Ascending aorta (tissue), 2 donors: Measurements from ENCODE around the gene PARD6G. TPM values are rescaled to one million over a fixed set of nuclear protein-coding genes. Genes with fewer than 3 reads are reported as not detected.

ENCODE experiments used
- DNase-seq, 2 donors: peaks; one replicate each; pipeline ENCODE4 v3.0.0-alpha.2; 2019; ENCODE audit warnings: low spot score in 2 of 2
- H3K27ac ChIP-seq, 2 donors: fragments of 200-600 bp; sonication (generic); one replicate each; pipeline ENCODE4 v1.5.1; 2016 to 2017; ENCODE audit warnings: mild to moderate bottlenecking in 1 of 2
- H3K27me3 ChIP-seq: fragments of 200-600 bp; sonication (generic); one replicate; pipeline ENCODE4 v1.5.1; 2017
- H3K36me3 ChIP-seq, 2 donors: fragments of 200-600 bp; sonication (generic); one replicate each; pipeline ENCODE4 v1.5.1; 2016
- H3K4me1 ChIP-seq, 2 donors: fragments of 200-600 bp; sonication (generic); one replicate each; pipeline ENCODE4 v1.5.1; 2016 to 2017; ENCODE audit warnings: mild to moderate bottlenecking in 1 of 2
- H3K4me3 ChIP-seq, 2 donors: fragments of 200-600 bp; sonication (generic); one replicate each; pipeline ENCODE4 v1.5.1; 2016 to 2017; ENCODE audit warnings: mild to moderate bottlenecking in 1 of 2
- H3K9me3 ChIP-seq, 2 donors: fragments of 200-600 bp; sonication (generic); one replicate each; pipeline ENCODE4 v1.5.1; 2016
- CTCF ChIP-seq, 3 experiments: fragments of 200-600 bp in 2 of 3; fragments of 450-650 bp in 1 of 3; sonication (generic) in 2 of 3; IDR thresholded peaks; one replicate each; pipeline ENCODE4 v1.5.1; 2016 to 2019; ENCODE audit warnings: antibody characterized with exemption in 3 of 3, mild to moderate bottlenecking in 1 of 3, moderate library complexity in 1 of 3
- intact Hi-C: fragments of 100-400 bp; cut with DNase I; formaldehyde crosslinking; loops from one replicate; pipeline ENCODE4 v1.15.1; 2023
- total RNA-seq: library from RNA; depleted of rRNA; stranded (reverse); fragments of >200 nt; gene quantifications from one replicate; pipeline ENCODE4 v1.1.0, GENCODE V29; 2016

Gene PARD6G
- total RNA-seq, 1 donor from 2014 or later: 7.9 TPM

- Histone ChIP-seq H3K4me1 (no peaks in the 10 kb centered on the region), H3K4me3 (no peak overlapping the region), H3K27ac (no peak overlapping the region), H3K36me3 (no peaks in the 10 kb centered on the region), H3K27me3 (no peaks in the 10 kb centered on the region), H3K9me3 (no peaks in the 10 kb centered on the region)
- TF ChIP-seq CTCF (IDR thresholded peaks at IDR 0.05): no peak
- intact Hi-C loops: no loop called here
- DNase-seq: no peak
Observed at GRCh38 chr18:80184243-80184772, 63.0 kb downstream of the PARD6G start.

GRCh38 chr18:80183273-80184050 is 63.9 kb downstream of the PARD6G start:
- no peak for DNase-seq
- no peaks in the 10 kb centered on the region for H3K9me3 ChIP-seq
- H3K36me3 ChIP-seq: no peaks in the 10 kb centered on the region
- no peak overlapping the region for H3K27ac ChIP-seq
- intact Hi-C loops: no loop called here
- no peak overlapping the region for H3K4me3 ChIP-seq
- no peaks in the 10 kb centered on the region for H3K4me1 ChIP-seq
- TF ChIP-seq CTCF (IDR thresholded peaks at IDR 0.05): no peak
- H3K27me3 ChIP-seq: no peaks in the 10 kb centered on the region

- DNase-seq: no peak
- no peaks in the 10 kb centered on the region for H3K36me3 ChIP-seq
- no peaks in the 10 kb centered on the region for H3K4me1 ChIP-seq
- H3K9me3 ChIP-seq: no peaks in the 10 kb centered on the region
- no peak for TF ChIP-seq CTCF (IDR thresholded peaks at IDR 0.05)
- no peak overlapping the region for H3K27ac ChIP-seq
- H3K4me3 ChIP-seq: no peak overlapping the region
- H3K27me3 ChIP-seq: no peaks in the 10 kb centered on the region
- intact Hi-C loops: no loop called here
Observed at GRCh38 chr18:80182855-80183254, 64.5 kb downstream of the PARD6G start.

- Histone ChIP-seq H3K27me3 (no peaks in the 10 kb centered on the region), H3K27ac (no peak overlapping the region), H3K4me1 (no peaks in the 10 kb centered on the region), H3K36me3 (no peaks in the 10 kb centered on the region), H3K9me3 (no peaks in the 10 kb centered on the region), H3K4me3 (no peak overlapping the region)
- TF ChIP-seq CTCF (IDR thresholded peaks at IDR 0.05): no peak
- intact Hi-C loops: no loop called here
- no peak for DNase-seq
Observed at GRCh38 chr18:80181642-80182461, 65.5 kb downstream of the PARD6G start.

GRCh38 chr18:80180778-80181564 is 66.3 kb downstream of the PARD6G start:
- no peak for TF ChIP-seq CTCF (IDR thresholded peaks at IDR 0.05)
- H3K27ac ChIP-seq: no peak overlapping the region
- H3K36me3 ChIP-seq: no peaks in the 10 kb centered on the region

More at GRCh38 chr18:80180778-80181564, 66.3 kb downstream of the PARD6G start:
- H3K4me3 ChIP-seq: no peak overlapping the region
- H3K27me3 ChIP-seq: no peaks in the 10 kb centered on the region
- DNase-seq: no peak
- intact Hi-C loops: no loop called here
- H3K4me1 ChIP-seq: no peaks in the 10 kb centered on the region
- no peaks in the 10 kb centered on the region for H3K9me3 ChIP-seq
